ENCODE data around the gene EPB41L1.

- TF ChIP-seq, protein P1, sequence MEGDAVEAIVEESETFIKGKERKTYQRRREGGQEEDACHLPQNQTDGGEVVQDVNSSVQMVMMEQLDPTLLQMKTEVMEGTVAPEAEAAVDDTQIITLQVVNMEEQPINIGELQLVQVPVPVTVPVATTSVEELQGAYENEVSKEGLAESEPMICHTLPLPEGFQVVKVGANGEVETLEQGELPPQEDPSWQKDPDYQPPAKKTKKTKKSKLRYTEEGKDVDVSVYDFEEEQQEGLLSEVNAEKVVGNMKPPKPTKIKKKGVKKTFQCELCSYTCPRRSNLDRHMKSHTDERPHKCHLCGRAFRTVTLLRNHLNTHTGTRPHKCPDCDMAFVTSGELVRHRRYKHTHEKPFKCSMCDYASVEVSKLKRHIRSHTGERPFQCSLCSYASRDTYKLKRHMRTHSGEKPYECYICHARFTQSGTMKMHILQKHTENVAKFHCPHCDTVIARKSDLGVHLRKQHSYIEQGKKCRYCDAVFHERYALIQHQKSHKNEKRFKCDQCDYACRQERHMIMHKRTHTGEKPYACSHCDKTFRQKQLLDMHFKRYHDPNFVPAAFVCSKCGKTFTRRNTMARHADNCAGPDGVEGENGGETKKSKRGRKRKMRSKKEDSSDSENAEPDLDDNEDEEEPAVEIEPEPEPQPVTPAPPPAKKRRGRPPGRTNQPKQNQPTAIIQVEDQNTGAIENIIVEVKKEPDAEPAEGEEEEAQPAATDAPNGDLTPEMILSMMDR (conservative IDR thresholded peaks at IDR 0.05), result no peak
- TF ChIP-seq ZFX (IDR thresholded peaks at IDR 0.05), result no peak
Observed at GRCh38 chr20:36158160-36158741, 3.7 kb downstream of the EPB41L1 start.
